Sciatic nerve (tissue), 2 donors: ENCODE results near the gene RPRM. TPM values are rescaled to one million over a fixed set of nuclear protein-coding genes. Genes with fewer than 3 reads are reported as not detected.
"Not testable (repeated sequence)": the region's sequence is repeated elsewhere in the genome, so short reads cannot be mapped to it uniquely, and the experiment has no call there.

Experiments used
- ATAC-seq: fragments of 200-7000 bp; cut with Tn5 transposase; one replicate; pipeline ENCODE4 v1.9.1; 2020; ENCODE audit warnings: mild to moderate bottlenecking, moderate library complexity
- DNase-seq: peaks from one replicate; pipeline ENCODE4 v3.0.0-alpha.2; 2020; ENCODE audit warnings: low spot score
- intact Hi-C: fragments of 100-400 bp; cut with DNase I; formaldehyde crosslinking; loops from one replicate; pipeline ENCODE4 v1.14.2; 2022
- total RNA-seq: library from RNA; stranded (reverse); fragmentation: NEBNext Ultra II Directional; extraction: Animal tissue kit (Norgen Biotek cat#: 25700); gene quantifications from one replicate; pipeline ENCODE4 v1.2.1, GENCODE V29; 2021
- donor health status: DM: no; HTN: no; CAD: no.
- donor health status: DM: no; HTN: no; CAD: no.

RPRM gene
- 0.22 TPM for total RNA-seq

- peak; percentile 83 for DNase-seq
- intact Hi-C loops = no loop called here
- ATAC-seq = peak; percentile 83
These were observed at the start of gene RPRM for GRCh38 chr2:153478289-153479261. Gene RPRM, minus strand, starts transcription at chr2:153478762. Its CDS starts 197 bp downstream, at chr2:153478565.

GRCh38 chr2:153519257-153519875 lies 40.8 kb upstream of the RPRM start:
- DNase-seq = peak; percentile 70
- intact Hi-C loops = no loop called here

DNA sequence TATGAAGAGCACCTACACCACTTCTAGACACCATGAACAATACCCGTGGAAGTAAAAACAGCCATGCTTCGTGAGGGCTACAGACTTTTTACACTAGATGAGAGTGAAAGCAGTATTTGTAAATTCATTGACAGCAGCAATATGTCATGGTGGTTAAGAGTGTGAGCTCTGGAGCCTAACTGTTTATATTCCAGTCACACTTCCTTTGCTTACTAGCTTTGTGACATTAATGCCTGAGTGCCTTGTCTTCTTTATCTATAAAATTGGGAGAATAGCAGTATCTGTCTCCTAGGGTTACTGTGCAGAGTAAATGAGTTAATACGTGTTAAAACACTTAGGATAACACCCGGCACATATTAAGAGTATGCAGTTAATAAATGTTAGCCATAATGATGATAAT lies 33.8 kb upstream of the RPRM start:
- ATAC-seq (no peak), DNase-seq (no peak)
- intact Hi-C loops = no loop called here

More at GRCh38 chr2:153519257-153519875, 40.8 kb upstream of the RPRM start:
- no peak for ATAC-seq

DNA sequence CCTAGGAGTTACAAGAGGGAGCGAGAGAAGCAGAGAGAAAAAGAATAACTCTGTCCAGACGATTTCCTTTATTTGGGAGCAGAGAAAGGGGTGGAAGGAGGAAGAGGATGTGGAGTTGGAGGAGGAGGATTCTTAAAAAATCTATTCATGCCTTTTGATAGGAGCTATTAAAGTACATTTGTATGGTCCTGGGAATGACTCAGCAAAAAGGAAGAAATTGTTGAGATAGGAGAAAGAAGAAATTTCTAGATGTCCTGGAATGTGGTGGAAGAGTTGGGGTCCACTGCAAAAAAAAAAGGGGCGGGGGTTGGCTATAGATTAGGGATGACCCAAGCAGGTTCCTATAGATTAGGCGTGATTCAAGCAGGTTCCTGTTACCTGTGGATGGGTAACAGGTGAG lies 32.4 kb upstream of the RPRM start:
- intact Hi-C loops = no loop called here
- ATAC-seq = no peak
- no peak for DNase-seq

DNA sequence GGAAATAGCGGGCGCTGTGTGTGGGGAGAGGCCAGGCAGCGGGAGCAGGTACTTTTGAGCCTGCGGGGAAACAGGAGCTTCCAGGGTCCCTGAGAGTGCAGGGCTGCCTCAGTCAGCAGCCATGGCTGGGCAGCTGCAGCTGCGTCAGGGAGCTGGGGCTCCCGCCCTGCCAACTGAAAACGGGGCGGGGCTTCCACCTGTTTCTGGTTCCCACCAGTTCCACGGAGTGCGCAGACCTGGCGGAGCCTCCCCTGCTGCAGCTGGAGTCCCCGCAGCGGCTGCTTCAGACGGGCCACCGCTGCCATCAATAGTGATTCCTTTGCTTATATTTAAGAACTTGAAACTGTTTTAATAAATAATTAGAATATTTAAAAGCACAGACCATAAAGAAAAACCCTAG lies 30.6 kb upstream of the RPRM start:
- ATAC-seq = no peak
- no peak for DNase-seq
- intact Hi-C loops = no loop called here

GRCh38 chr2:153506499-153506898 lies 27.9 kb upstream of the RPRM start:
- DNase-seq, ATAC-seq, intact Hi-C loops: not testable (repeated sequence)

DNA sequence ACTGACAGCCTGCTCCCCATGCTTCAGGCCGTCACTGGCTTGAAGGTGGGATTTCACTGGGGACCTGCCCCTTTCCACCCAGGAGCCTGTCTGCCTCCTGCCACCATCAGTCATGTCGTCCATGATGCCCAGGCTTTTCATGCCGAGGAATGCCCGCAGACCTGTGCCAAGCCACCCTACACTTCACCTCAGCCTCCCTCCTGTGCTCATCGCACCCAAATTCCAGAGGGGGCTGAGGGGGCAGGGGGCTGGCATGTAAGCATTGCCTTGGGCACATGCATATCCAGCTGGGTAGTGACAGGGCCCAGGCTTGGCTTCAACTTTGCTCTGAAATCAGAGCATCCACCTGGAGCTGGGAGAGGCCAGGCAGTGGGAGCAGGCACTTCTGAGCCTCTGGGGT lies 20.9 kb upstream of the RPRM start:
- DNase-seq = no peak
- no peak for ATAC-seq

DNA sequence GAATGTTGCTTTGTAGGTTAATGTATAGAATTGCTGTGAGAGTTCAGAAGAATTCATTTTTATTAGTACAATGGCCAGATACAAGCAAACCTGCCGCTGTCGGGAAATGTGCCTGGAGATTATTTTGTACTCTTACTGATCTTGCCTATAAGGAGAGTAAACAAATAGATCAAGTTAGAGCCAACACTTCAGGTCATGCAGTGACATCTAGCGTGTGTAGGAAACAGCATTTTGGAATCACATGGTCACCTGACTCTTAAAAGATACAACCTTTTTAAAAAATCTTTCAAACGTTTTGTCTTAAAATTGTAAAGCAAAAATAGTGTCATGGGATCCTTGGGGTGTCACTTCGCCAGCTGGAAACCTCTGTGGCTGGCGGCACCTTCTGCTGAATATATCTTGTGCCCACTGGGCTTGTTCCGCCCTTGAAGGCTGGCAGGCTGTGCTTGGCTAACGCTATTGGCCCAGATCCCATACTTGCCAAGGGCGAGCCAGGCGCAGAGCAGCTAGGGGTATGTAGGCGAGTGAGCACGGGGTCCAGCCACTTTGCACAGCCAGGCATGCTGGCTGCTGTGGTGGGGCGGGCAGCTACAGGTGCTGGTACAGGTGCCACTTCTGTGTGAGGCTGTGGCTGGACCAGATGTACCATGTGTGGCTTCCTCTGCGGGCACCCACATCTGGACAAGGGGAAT lies 19.5 kb upstream of the RPRM start:
- DNase-seq = no peak
- ATAC-seq = peak; percentile 30
- intact Hi-C loops = no loop called here

More for the DNA sequence above, 20.9 kb upstream of the RPRM start:
- intact Hi-C loops = no loop called here

DNA sequence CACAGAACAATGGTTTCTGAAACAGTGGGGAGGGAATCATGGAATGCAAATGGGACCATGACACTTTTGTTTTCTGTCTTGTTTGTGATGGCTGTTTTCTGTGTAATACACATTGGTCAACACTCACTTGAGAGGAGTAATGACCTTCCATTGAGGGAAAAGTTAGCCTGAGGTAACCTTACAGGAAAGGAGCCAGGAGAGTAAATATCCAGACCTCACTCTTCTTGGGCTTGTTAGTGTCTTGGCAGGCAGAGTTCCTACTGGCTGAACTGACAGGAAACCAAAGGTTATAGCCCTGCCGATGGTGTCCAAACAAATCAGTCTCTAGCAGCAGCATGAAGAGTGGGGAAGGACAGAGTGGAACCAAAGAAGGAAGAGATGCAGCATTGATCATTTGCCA lies 17.2 kb upstream of the RPRM start:
- no peak for DNase-seq
- intact Hi-C loops = no loop called here

GRCh38 chr2:153488072-153488471 lies 9.5 kb upstream of the RPRM start:
- intact Hi-C loops = no loop called here
- DNase-seq (no peak), ATAC-seq (no peak)

More for the DNA sequence above, 17.2 kb upstream of the RPRM start:
- ATAC-seq = no peak

DNA sequence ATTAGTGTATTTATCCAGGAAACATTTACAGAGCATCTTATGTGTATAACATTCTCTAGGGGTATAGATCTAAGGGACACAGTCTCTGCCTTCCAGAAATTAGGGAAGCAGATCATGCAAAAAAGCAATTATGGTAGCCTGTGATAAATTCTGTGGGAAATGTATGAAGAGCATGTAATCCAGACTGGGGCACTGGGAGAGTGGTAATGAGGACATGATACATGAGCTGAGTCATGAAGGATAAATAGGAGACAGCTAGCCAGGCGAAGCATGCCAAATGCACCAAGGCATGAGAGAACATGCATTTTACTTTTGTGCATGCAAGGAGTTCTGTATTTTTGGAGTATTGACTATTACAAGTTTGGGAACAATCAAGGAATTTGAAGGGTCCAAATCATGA lies 8.9 kb upstream of the RPRM start:
- no peak for ATAC-seq
- intact Hi-C loops = no loop called here
- DNase-seq = no peak

GRCh38 chr2:153479573-153479972 lies 1.0 kb upstream of the RPRM start:
- intact Hi-C loops = no loop called here
- ATAC-seq = no peak
- DNase-seq = no peak

GRCh38 chr2:153477636-153478288 lies 800 bp downstream of the RPRM start:
- ATAC-seq = no peak
- DNase-seq = no peak
- intact Hi-C loops = no loop called here

GRCh38 chr2:153476816-153477635 lies 1.5 kb downstream of the RPRM start:
- peak; percentile 44 for ATAC-seq
- no peak for DNase-seq
- intact Hi-C loops = no loop called here

DNA sequence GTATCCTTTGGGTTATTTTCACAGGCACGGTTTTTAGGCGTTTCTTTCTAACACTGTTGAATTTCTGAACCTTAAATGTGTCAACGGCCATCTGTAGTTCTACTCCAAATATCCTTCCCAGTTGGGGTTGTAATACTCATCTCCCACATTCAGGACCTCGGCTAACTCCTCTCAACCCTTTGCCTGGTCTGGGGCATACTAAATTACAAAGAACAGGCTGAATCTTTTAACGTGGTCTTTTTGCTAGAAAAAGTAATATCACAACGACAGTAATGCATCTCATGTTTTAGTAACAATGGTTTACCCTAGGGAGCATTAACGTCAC lies 2.1 kb downstream of the RPRM start:
- DNase-seq = no peak
- ATAC-seq = no peak
- intact Hi-C loops = no loop called here

DNA sequence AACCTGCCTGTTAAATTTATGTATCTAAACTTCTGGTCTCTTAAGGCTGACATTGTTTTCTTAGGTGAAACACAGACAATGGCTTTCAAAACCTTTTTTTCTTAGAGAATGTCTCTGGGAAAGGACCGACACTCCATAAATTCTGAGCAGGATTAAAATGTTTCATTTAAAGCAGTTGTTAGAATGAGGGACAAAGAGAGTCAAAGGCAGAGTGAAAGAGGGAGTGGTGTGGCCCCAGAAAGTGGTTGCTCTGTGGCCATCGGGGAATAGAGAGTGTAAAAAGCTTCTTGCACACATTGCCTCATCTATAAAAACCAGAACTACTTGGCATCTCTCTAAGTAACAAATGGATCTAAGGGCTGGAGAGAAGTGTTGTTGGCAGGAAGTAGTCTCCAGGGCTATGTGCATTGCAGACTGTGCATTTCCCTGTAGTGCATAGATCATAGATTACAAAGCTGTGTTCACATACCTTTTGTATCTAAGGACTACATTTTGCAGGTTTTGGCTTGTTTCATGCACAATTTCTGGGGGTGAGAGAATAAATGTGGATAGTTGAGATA lies 3.6 kb downstream of the RPRM start:
- intact Hi-C loops = no loop called here
- ATAC-seq (no peak), DNase-seq (no peak)

- intact Hi-C loops = no loop called here
- ATAC-seq (no peak), DNase-seq (no peak)
These were observed 4.2 kb downstream of the RPRM start for GRCh38 chr2:153474407-153474806.

DNA sequence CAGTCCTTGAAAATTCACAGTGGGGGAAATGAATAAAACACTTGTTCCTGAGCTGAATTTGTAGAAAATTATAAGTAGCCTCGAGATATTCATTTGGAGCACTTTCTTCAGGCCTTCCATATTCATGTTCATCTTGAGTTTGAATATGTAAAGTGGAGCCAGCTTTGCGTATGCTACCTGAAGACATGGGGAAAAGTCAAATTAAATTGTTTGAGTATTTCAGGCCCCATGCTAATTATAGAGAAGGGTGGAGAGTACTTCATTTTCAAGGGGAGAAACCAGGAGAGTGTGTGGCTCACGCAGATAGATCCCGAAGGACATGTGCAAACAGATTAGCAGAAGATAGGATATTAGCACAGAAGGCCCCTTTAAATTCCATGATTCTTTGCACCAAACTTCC lies 7.7 kb downstream of the RPRM start:
- ATAC-seq = no peak
- intact Hi-C loops = no loop called here
- DNase-seq = no peak
